Stimulated activated CD8-positive, alpha-beta memory T cell treated with anti-CD3 and anti-CD28 coated beads, Interleukin-7, amount 100 ng/mL, for 1 hour (primary cell): Measurements from ENCODE around the gene CCNY.
"Not testable (repeated sequence)": the region's sequence is repeated elsewhere in the genome, so short reads cannot be mapped to it uniquely, and the experiment has no call there.

Source experiments
- DNase-seq, 2 donors: peaks; one replicate each; pipeline ENCODE4 v3.0.0-alpha.2; 2020; ENCODE audit warnings: low read depth in 2 of 2

CCNY gene

GRCh38 chr10:35382096-35382495, 45.8 kb downstream of the CCNY start:
- DNase-seq = no peak

- no peak for DNase-seq
Observed at GRCh38 chr10:35384265-35384868, 48.1 kb downstream of the CCNY start.

- no peak for DNase-seq
Observed at GRCh38 chr10:35386594-35387174, 50.4 kb downstream of the CCNY start.

- no peak for DNase-seq
Observed at GRCh38 chr10:35387768-35388167, 51.5 kb downstream of the CCNY start.

- no peak for DNase-seq
Observed at GRCh38 chr10:35388197-35388596, 51.9 kb downstream of the CCNY start.

- DNase-seq = no peak
Observed at GRCh38 chr10:35388682-35389081, 52.4 kb downstream of the CCNY start.

- no peak for DNase-seq
Observed at GRCh38 chr10:35390161-35390840, 54.0 kb downstream of the CCNY start.

GRCh38 chr10:35390843-35391152, 54.5 kb downstream of the CCNY start:
- DNase-seq = no peak

- no peak for DNase-seq
Observed at GRCh38 chr10:35391153-35391953, 55.0 kb downstream of the CCNY start.

GRCh38 chr10:35391954-35392262, 55.6 kb downstream of the CCNY start:
- DNase-seq = no peak

GRCh38 chr10:35392482-35393228, 56.3 kb downstream of the CCNY start:
- no peak for DNase-seq

GRCh38 chr10:35394411-35394851, 58.1 kb downstream of the CCNY start:
- no peak for DNase-seq

- DNase-seq = no peak
Observed at GRCh38 chr10:35394934-35395333, 58.6 kb downstream of the CCNY start.

GRCh38 chr10:35396560-35397434, 60.5 kb downstream of the CCNY start:
- DNase-seq = no peak

- no peak for DNase-seq
Observed at GRCh38 chr10:35397953-35398352, 61.6 kb downstream of the CCNY start.

- no peak for DNase-seq
Observed at GRCh38 chr10:35398355-35398754, 62.0 kb downstream of the CCNY start.

- DNase-seq = no peak
Observed at GRCh38 chr10:35398908-35399307, 62.6 kb downstream of the CCNY start.

- no peak for DNase-seq
Observed at GRCh38 chr10:35399414-35400009, 63.2 kb downstream of the CCNY start.

- no peak for DNase-seq
Observed at GRCh38 chr10:35400595-35401268, 64.4 kb downstream of the CCNY start.

- not testable (repeated sequence) for DNase-seq
Observed at GRCh38 chr10:35403491-35403890, 67.2 kb downstream of the CCNY start.
